Ovary (tissue), 3 donors: ENCODE measurements around the gene ADGRL1.
"Not testable (repeated sequence)": the region's sequence is repeated elsewhere in the genome, so short reads cannot be mapped to it uniquely, and the experiment has no call there.

Experiments
- CTCF ChIP-seq, 3 donors: fragments of 450-650 bp in 2 of 3; fragments of 200-600 bp in 1 of 3; IDR thresholded peaks; one replicate each; pipeline versions ENCODE4 v1.5.1 to v1.8.0; 2016 to 2022; ENCODE audit warnings: antibody characterized with exemption in 3 of 3, mild to moderate bottlenecking in 1 of 3
- EP300 ChIP-seq: sonication (generic); formaldehyde crosslinking; IDR thresholded peaks from one replicate; pipeline ENCODE4 v1.6.1; 2017; ENCODE audit warnings: antibody characterized with exemption
- POLR2A ChIP-seq: fragments of 450-650 bp; IDR thresholded peaks from one replicate; pipeline ENCODE4 v1.6.1; 2017; ENCODE audit warnings: antibody characterized with exemption, mild to moderate bottlenecking, moderate library complexity
- donor health status: DM: no; HTN: no; CAD: no.

- not testable (repeated sequence) for TF ChIP-seq CTCF (IDR thresholded peaks at IDR 0.05); EP300; POLR2A
Observed at GRCh38 chr19:14181199-14181598, 24.8 kb downstream of the ADGRL1 start.
